ENCODE data around the gene MCC.

The MCC gene

GRCh38 chr5:113029614-113030013 lies 458.6 kb downstream of the MCC start:
- CTCF ChIA-PET, result interaction anchor here (1.9 kb wide), 1 partner anchor 33 kb away, joined by 9 read pairs; no protein-coding TSS in a partner anchor
- no peak for DNase-seq (ENCODE audit: low read depth, low spot score)
- no peak overlapping the region for H3K4me3 ChIP-seq (ENCODE audit: low read depth, low read length)
- POLR2A ChIA-PET, result interaction anchor here (1.5 kb wide), 1 partner anchor 53 kb away, joined by 5 read pairs; no protein-coding TSS in a partner anchor
- TF ChIP-seq CTCF (IDR thresholded peaks at IDR 0.05; ENCODE audit: insufficient read depth, low read length, missing control alignments), result no peak

GRCh38 chr5:113027431-113027830 lies 460.8 kb downstream of the MCC start:
- H3K4me3 ChIP-seq (ENCODE audit: low read depth, low read length), result no peak overlapping the region
- no peak for DNase-seq (ENCODE audit: low read depth, low spot score)
- CTCF ChIA-PET, result no interaction called here
- no peak for TF ChIP-seq CTCF (IDR thresholded peaks at IDR 0.05; ENCODE audit: insufficient read depth, low read length, missing control alignments)
- POLR2A ChIA-PET, result no interaction called here

DNA sequence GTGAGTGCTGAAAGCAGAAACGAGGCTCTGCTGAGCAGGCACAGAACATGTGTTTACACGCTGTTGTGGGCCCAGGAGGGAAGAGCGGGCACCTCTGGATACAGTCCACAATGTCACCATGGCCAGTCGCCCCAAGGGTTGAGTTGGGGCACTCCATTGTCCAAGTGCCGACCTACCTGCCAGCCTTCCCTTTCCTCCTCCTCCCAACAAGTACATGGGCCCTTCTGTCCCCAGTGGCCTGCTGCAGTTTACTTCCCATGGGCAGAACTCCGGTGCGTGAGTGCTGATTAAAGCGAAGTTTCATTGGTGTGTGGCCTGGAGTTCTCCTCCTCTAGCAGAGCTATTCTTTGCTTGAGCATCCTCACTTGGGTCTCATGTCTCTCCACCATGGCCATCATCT lies 461.2 kb downstream of the MCC start:
- no peak overlapping the region for H3K4me3 ChIP-seq (ENCODE audit: low read depth, low read length)
- DNase-seq (ENCODE audit: low read depth, low spot score), result no peak
- no peak for TF ChIP-seq CTCF (IDR thresholded peaks at IDR 0.05; ENCODE audit: insufficient read depth, low read length, missing control alignments)
- CTCF ChIA-PET, result no interaction called here
- POLR2A ChIA-PET, result no interaction called here

DNA sequence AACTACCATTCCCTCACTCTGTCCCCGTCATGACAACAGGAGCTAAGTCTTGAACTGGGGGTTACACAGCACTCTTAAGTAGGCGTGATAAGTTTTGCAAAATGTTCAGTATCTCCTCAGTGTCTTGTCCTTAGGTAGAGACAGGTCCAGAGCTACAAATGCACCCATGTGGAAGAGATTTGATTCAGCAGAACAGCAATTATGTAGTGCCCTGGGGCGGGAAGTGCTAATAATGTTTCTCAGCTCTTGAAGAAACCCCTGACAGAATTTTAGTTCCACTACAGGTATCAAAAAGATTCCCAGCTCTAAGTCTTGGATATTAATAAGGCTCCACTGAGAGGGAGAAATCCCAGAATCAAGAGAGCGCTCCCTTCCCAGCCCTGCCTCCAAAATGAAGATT lies 462.0 kb downstream of the MCC start:
- ChIA-PET POLR2A (no interaction called here), CTCF (interaction anchor here (0.8 kb wide), 1 partner anchor 12 kb away, joined by 4 read pairs; no protein-coding TSS in a partner anchor)
- DNase-seq (ENCODE audit: low read depth, low spot score), result no peak
- no peak overlapping the region for H3K4me3 ChIP-seq (ENCODE audit: low read depth, low read length)
- TF ChIP-seq CTCF (IDR thresholded peaks at IDR 0.05; ENCODE audit: insufficient read depth, low read length, missing control alignments), result no peak

GRCh38 chr5:113025596-113025995 lies 462.7 kb downstream of the MCC start:
- DNase-seq (ENCODE audit: low read depth, low spot score), result no peak
- H3K4me3 ChIP-seq (ENCODE audit: low read depth, low read length), result no peak overlapping the region
- CTCF ChIA-PET, result interaction anchor here (0.8 kb wide), 1 partner anchor 11 kb away, joined by 4 read pairs; no protein-coding TSS in a partner anchor
- no peak for TF ChIP-seq CTCF (IDR thresholded peaks at IDR 0.05; ENCODE audit: insufficient read depth, low read length, missing control alignments)
- POLR2A ChIA-PET, result no interaction called here

DNA sequence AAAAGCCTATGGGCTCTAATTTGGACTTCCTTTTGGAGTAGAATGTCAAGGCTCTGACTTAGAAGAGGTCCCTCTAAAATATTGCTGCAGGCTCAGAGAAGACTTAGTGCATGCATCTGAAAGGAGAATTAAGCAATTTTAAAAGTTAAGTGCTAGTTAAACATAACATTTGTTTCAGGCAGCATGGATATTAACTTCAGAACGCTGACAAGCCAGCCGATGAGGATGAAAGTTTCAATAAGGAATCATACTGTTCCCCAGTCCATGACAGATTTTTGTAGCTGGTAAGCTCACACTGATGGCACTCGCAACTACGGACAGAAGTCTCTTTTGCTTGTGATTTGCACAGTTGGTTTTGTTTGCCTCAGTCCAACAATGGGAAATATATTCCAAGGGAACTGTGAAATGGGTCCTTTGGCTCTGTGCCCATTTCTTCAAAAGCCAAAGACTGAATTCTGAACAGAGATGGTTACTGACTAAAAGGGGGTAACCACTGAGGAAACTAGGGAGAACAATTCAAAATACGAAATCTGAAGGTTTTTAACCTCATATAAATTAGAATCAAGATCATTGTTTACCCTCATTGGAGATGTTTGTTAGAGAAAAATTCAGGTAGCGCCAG lies 464.1 kb downstream of the MCC start:
- no peak overlapping the region for H3K4me3 ChIP-seq (ENCODE audit: low read depth, low read length)
- no peak for TF ChIP-seq CTCF (IDR thresholded peaks at IDR 0.05; ENCODE audit: insufficient read depth, low read length, missing control alignments)
- POLR2A ChIA-PET, result no interaction called here
- CTCF ChIA-PET, result interaction anchor here (1.2 to 1.5 kb wide), 3 partner anchors 9 to 486 kb away, joined by 3 to 4 read pairs (median 3); no protein-coding TSS in a partner anchor
- no peak for DNase-seq (ENCODE audit: low read depth, low spot score)
